Keratinocyte (primary cell): ENCODE data around the gene CRPPA.

ENCODE experiments used
- CTCF ChIP-seq, 3 experiments: IDR thresholded peaks in 1 of 3; conservative IDR thresholded peaks in 1 of 3; optimal IDR thresholded peaks in 1 of 3; 2 replicates in 2 of 3; 3 replicates in 1 of 3; pipeline versions ENCODE3 to v1.5.1; 2011; ENCODE audit warnings: low read length in 3 of 3, mild to moderate bottlenecking in 3 of 3, moderate library complexity in 2 of 3, control low read depth in 1 of 3, inconsistent platforms in 1 of 3; ENCODE audit not compliant: insufficient read depth in 2 of 3; ENCODE audit errors: extremely low read depth in 1 of 3
- EZH2 ChIP-seq: IDR thresholded peaks from one replicate; pipeline ENCODE4 v1.6.1; 2012; ENCODE audit warnings: inconsistent platforms, mild to moderate bottlenecking, low read length, moderate library complexity

DNA sequence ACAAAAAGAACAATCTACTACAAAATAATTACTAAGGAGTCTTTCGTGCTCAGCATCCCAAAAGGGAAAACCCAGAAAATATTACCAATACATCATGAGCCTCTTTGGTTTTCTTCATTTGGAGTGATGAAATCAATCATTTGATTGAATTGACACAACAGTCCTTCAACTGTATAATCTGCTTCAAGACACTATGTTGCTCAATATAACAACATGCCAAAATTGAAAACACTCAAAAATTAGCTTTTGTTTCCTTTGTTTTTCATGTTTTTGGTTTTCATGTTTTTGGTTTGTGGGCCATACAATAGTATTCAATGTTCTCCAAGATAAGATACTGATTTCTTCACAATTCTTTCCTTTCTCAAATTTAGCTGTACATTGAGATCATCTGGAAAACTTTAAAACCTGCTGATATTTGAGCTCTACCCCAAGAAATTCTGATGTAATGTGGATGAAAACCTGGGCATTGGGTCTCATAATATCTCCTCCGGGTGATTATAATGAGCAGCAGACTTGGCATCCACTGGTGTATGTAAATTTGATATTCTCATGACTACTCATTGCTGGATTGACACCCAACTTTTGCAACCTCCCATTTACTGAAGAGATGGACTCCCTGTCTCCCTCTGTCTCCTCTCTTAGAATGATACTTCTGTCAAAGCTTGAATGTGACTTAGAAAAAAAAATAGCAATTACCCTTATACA is 39.6 kb upstream of the CRPPA start:
- TF ChIP-seq CTCF (optimal IDR thresholded peaks at IDR 0.05 in 1 of 3, IDR thresholded peaks at IDR 0.05 in 1 of 3, conservative IDR thresholded peaks at IDR 0.05 in 1 of 3; ENCODE audit: extremely low read depth in 1 of 3, insufficient read depth in 2 of 3, low read length in 3 of 3) = no peak
- TF ChIP-seq EZH2 = no peak
